Renal cortex interstitium (tissue), 11 donors: Measurements from ENCODE around the gene PIP5K1B. TPM values are rescaled to one million over a fixed set of nuclear protein-coding genes. Genes with fewer than 3 reads are reported as not detected.

Experiments used
- DNase-seq, 11 donors: peaks; one replicate each; pipeline ENCODE4 v3.0.0-alpha.2; 2013; ENCODE audit warnings: low read depth in 9 of 11, low spot score in 4 of 11; ENCODE audit errors: extremely low read depth in 1 of 11
- polyA plus RNA-seq, 3 donors: library from polyadenylated mRNA; unstranded; fragments of 120-200 nt; gene quantifications; one replicate each; pipeline ENCODE4 v1.2.1, GENCODE V29; 2013; ENCODE audit not compliant: insufficient read length in 3 of 3

PIP5K1B gene
- polyA plus RNA-seq, 3 donors, result 6.3 to 8.4 (median 6.6) TPM

DNA sequence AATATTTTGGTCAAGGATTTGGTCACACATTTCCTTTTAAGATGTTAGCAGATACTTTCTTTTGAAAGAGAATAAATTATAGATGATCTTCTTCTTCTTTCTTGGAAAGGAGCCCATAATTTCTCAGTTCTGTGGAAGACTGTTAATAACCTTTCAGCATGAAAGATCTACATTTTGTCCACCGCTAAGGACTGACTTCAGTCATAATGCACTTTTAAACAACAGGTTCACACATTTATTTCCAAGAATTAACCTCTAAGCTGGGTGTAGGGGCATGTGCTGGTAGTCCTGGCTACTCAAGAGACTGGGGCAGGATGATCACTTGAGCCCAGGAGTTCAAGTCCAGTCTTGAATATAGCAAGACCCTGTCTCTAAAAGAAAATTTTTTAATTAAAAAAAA lies 215.9 kb downstream of the PIP5K1B start:
- no peak for DNase-seq

- no peak for DNase-seq
These were observed 218.4 kb downstream of the PIP5K1B start for GRCh38 chr9:68923480-68923879.

GRCh38 chr9:68925175-68925574 lies 220.1 kb downstream of the PIP5K1B start:
- DNase-seq, result no peak

- DNase-seq, result no peak
These were observed 222.1 kb downstream of the PIP5K1B start for GRCh38 chr9:68927165-68927564.

DNA sequence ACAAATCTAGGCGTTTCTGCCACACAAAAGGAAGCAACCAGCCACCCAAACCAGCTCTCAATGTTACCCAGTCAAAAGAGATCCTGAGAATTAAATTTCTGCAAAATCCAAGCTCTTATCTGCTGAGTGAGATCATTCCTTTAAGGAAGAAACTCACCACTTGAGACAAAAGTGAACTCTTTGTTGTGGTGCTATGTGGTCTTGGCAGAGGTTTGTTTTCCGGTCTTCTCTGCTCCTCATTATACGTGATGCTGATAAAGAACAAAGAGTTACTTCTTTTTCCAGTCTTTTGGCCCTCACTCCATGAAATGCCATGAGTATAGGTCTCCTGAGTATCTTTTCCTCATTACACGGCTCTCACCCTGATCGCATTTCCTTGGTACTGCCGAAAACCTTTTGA lies 226.8 kb downstream of the PIP5K1B start:
- DNase-seq, result no peak

GRCh38 chr9:68932458-68932857 lies 227.4 kb downstream of the PIP5K1B start:
- DNase-seq, result no peak

- peak in 5 of 11 donors; percentile 25 to 54 (median 34) for DNase-seq
These were observed 228.6 kb downstream of the PIP5K1B start for GRCh38 chr9:68933434-68934328.

- no peak for DNase-seq
These were observed 229.2 kb downstream of the PIP5K1B start for GRCh38 chr9:68934329-68934644.

DNA sequence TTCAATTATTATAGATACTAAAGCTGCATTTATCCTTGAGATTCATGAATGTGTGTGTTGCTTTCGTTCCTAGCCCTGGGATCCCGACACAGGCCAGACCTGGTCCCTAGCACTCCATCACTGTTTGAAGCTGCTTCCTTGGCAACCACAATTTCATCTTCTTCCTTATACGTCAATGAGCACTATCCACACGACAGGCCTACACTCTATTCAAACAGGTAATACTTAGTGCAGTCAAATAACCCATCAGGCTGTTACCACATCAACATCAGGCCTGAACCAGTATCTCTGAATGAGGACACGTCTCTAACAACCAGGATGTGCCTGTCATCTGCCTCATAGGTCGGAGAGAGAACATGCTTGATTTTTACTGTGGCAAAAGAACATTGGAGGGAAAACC lies 235.5 kb downstream of the PIP5K1B start:
- DNase-seq, result no peak

- no peak for DNase-seq
These were observed 236.9 kb downstream of the PIP5K1B start for GRCh38 chr9:68941780-68942459.

GRCh38 chr9:68942790-68943189 lies 237.8 kb downstream of the PIP5K1B start:
- DNase-seq, result no peak

- DNase-seq, result no peak
These were observed 242.0 kb downstream of the PIP5K1B start for GRCh38 chr9:68947015-68947414.

DNA sequence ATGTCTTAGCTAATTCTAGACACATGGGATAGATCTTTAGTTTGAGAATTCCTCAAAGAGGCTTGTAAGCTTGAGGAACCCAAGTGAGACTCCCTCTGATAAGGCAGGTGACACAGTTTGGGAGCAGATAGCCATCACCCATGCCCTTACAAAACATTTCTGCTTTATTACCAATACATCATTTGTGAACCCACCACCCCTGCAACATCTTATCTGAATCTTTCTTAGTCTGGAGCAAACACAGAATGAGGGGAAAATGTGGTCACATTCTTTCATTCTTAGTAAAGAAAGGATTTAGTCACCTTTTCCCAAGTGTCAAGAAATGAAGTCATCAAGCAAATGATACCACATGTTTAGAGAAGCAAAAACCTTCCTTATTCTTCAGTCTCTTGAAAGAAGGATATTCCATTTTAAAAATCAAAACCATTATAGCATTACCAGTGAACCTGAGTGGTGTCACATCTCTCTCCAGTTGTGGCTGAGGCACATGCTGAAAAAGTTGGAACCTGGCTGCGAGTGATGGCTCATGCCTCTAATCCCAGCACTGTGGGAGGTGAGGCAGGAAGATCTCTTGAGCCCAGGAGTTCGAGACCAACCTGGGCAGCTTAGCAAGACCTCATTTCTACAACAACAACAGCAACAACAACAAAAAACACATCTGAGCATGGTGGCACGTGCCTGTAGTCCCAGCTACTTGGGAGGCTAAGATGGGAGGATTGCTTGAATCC lies 243.0 kb downstream of the PIP5K1B start:
- no peak for DNase-seq

DNA sequence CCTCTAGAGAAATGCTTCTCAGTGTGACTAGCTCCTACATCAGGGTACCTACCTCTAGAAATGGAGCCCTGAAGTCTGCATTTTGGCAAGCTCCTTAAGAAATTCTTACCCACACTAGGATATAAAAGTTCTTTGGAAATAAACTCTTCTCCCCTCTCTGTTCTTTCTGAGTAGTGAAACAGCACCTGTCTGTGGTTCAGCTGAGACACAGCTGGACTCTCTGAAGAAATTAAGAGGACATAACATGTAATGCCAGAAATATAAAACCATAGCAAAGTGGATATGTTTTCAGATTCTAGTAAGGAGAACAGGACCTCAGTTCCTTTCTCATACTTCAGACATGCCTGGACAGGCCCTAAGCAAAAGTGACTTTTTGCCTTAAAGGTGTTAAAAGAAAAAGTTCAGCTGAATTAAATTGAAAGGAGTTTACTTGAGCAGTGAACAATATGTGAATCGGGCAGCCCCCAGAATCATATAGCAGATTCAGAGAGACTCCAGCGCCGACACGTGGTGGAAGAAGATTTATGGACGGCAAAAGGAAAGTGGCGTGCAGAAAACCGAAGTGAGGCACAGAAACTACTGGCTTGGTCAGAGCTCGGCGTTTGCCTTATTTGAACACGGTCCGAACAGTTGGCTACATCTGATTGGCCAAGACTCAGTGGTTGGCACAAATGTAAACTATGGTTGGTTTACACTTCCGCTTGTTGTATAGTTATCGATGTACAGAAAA lies 244.4 kb downstream of the PIP5K1B start:
- DNase-seq, result peak in 4 of 11 donors; percentile 32 to 42 (median 40)

DNA sequence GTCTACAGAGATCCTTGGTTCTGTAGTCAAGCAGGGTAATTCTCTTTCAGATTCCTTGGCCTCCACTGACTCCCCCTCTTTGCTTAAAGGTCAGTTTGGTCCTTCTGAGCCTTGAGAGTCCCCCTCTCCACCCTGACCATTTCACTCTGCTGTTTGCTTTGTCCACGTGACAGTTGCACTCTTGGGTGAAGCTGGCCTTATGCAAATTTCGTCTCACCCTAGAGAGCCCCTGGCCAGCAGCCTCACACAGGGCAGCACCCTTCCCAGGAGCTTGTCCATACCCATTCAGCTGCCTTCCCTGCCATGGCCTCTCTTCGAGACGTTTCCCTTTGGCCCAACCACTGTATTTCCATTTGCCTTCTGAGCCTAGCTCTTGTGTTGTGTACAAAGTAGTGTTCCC lies 245.1 kb downstream of the PIP5K1B start:
- DNase-seq, result no peak

- no peak for DNase-seq
These were observed 245.6 kb downstream of the PIP5K1B start for GRCh38 chr9:68950689-68951088.

DNA sequence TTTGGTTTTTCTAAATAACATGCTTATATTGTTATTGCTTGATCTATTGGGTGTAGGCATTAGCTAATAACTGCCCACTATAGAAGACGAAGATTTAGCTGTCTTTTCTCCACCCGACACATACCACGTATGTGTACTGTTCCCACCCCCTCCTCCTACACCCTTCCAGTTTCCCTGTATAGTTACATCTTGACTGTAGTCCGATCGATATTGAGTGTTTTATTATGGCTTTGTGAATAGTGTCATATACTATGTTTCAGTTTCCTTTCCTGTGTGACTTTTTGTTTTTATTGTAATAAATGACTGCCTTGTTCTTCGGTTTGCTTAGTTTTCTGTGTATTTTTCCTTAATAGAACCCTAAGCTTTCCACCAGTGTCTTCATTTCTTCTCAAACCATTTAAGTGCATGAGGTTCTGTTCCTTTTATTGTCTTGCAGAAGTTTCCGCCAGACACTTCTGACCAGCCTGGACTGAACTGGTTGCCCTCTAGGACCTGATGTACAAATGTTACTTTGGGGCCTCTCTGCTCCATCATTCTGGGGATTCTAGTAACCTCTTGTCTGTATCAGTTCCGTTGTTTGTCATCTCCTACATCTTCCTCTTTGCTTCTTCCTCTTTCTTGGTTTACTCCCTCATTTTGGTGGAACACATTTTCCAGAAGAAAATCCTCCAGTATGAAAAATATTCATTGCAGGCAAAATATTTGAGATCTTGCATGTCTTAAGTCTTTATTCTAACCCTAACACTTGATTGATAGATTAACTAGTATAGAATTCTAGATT lies 247.0 kb downstream of the PIP5K1B start:
- no peak for DNase-seq

- DNase-seq, result no peak
These were observed 248.7 kb downstream of the PIP5K1B start for GRCh38 chr9:68953771-68954170.

DNA sequence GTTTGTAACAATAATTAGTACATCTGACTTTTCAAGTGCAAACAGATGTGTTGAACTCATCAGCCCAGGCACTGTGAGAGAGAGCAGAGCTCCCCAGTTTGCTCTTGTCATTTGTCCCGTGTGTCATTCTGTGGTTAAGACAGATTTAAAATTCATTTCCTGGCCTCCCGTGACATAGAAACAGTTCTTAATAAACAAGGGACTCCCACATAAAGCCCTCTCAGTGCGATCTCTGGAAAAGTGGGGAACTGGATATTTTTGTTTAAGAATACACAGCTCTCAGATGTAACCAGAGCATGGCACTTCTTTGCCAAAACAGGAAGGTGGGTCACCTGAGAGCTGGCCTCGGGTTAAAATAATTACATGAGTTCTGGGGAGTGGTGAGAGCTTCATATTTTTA lies 250.3 kb downstream of the PIP5K1B start:
- DNase-seq, result peak in 6 of 11 donors; percentile 27 to 57 (median 45)
